ENCODE results near the gene FGF23.
"Not testable (repeated sequence)": the region's sequence is repeated elsewhere in the genome, so short reads cannot be mapped to it uniquely, and the experiment has no call there.

The FGF23 gene

GRCh38 chr12:4379405-4379804, at the start of gene FGF23:
TSS of gene FGF23 (minus strand) at chr12:4379712. CDS start at chr12:4379582, 130 bp downstream.
- peak; percentile 21 for DNase-seq

- DNase-seq: no peak
Observed at GRCh38 chr12:4424422-4424821, 44.9 kb upstream of the FGF23 start.

- DNase-seq: no peak
Observed at GRCh38 chr12:4423528-4424195, 44.1 kb upstream of the FGF23 start.

GRCh38 chr12:4422985-4423384, 43.5 kb upstream of the FGF23 start:
- no peak for DNase-seq

GRCh38 chr12:4421590-4422031, 42.1 kb upstream of the FGF23 start:
- no peak for DNase-seq

GRCh38 chr12:4420138-4420670, 40.7 kb upstream of the FGF23 start:
- DNase-seq: no peak

GRCh38 chr12:4418913-4419312, 39.4 kb upstream of the FGF23 start:
- no peak for DNase-seq

GRCh38 chr12:4417936-4418335, 38.4 kb upstream of the FGF23 start:
- DNase-seq: no peak

- DNase-seq: no peak
Observed at GRCh38 chr12:4417455-4417854, 37.9 kb upstream of the FGF23 start.

- no peak for DNase-seq
Observed at GRCh38 chr12:4416276-4416675, 36.8 kb upstream of the FGF23 start.

- DNase-seq: no peak
Observed at GRCh38 chr12:4412465-4412864, 33.0 kb upstream of the FGF23 start.

- DNase-seq: no peak
Observed at GRCh38 chr12:4412056-4412455, 32.5 kb upstream of the FGF23 start.

- DNase-seq: no peak
Observed at GRCh38 chr12:4407136-4407535, 27.6 kb upstream of the FGF23 start.

- not testable (repeated sequence) for DNase-seq
Observed at GRCh38 chr12:4404877-4405637, 25.5 kb upstream of the FGF23 start.

- DNase-seq: no peak
Observed at GRCh38 chr12:4402996-4403395, 23.5 kb upstream of the FGF23 start.

- DNase-seq: no peak
Observed at GRCh38 chr12:4401117-4401516, 21.6 kb upstream of the FGF23 start.

GRCh38 chr12:4395818-4396217, 16.3 kb upstream of the FGF23 start:
- DNase-seq: no peak

GRCh38 chr12:4393211-4393610, 13.7 kb upstream of the FGF23 start:
- no peak for DNase-seq

- no peak for DNase-seq
Observed at GRCh38 chr12:4392223-4392742, 12.8 kb upstream of the FGF23 start.

- DNase-seq: no peak
Observed at GRCh38 chr12:4388662-4389061, 9.2 kb upstream of the FGF23 start.

GRCh38 chr12:4388032-4388431, 8.5 kb upstream of the FGF23 start:
- DNase-seq: no peak

GRCh38 chr12:4387607-4388006, 8.1 kb upstream of the FGF23 start:
- no peak for DNase-seq

- DNase-seq: no peak
Observed at GRCh38 chr12:4386801-4387200, 7.3 kb upstream of the FGF23 start.

GRCh38 chr12:4383304-4383865, 3.9 kb upstream of the FGF23 start:
- DNase-seq: no peak

Data from DMS79 treated with DMSO at 0.1 percent for 48 hours (cell line).